CD4-positive, alpha-beta T cell treated with Interleukin-4 for 4 hours (primary cell): ENCODE results near the gene ADAM8.
"Not testable (repeated sequence)": the region's sequence is repeated elsewhere in the genome, so short reads cannot be mapped to it uniquely, and the experiment has no call there.

Source experiments
- DNase-seq: peaks from one replicate; pipeline ENCODE4 v3.0.0-alpha.2; 2020

The ADAM8 gene

DNA sequence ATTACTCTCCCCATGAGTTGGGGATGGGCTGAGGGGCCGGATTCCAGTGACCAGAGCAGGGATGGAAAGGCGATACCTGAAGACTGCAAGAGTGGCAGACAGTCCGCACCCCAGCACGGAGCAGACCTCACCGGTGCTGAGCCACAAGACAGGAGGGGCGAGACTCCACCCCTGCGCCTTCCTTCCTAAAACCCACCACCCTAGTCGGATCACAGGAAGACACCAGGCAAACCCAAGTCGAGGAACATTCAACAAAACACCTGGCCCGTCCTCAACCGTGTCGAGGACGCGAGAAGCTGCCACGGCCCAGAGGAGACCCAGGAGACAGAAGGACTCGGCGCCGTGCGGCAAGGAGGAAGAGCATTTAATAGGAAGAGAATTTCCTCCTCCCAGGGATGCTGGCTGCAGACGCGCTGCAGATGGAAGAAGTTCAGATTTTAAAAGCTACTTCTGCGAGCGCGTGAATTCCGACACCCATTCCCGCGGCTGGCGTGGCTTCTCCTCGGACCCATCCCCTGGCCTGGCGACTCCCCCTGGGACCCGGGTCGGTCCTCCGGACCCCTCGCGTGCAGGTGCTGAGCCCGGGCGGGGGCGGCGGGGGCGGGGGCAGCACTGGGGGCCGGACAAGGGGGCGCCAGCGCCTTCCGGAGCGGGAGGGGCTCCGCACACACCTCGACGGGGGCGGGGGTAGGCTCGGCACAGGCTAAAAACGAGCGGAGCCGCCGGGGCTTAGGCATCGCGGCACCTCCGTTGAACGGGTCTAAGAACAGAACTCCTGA, 47.2 kb downstream of the ADAM8 start:
- no peak for DNase-seq

DNA sequence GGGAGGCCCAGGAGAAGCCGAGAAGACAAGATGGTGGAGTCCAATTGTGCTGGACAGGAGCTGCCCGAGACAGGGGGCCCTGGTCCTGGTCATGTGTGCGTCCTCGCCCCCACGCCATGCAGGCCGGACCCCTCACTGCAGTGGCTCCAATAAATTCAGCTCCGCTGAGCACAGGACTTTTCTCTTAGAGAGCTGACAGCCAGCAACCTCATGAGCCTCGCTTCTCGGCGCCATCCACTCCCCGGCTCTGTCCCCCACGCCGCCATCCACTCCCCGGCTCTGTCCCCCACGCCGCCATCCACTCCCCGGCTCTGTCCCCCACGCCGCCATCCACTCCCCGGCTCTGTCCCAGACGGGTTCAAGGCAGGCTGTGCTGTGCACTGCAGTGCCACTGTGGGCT, 49.4 kb downstream of the ADAM8 start:
- no peak for DNase-seq

DNA sequence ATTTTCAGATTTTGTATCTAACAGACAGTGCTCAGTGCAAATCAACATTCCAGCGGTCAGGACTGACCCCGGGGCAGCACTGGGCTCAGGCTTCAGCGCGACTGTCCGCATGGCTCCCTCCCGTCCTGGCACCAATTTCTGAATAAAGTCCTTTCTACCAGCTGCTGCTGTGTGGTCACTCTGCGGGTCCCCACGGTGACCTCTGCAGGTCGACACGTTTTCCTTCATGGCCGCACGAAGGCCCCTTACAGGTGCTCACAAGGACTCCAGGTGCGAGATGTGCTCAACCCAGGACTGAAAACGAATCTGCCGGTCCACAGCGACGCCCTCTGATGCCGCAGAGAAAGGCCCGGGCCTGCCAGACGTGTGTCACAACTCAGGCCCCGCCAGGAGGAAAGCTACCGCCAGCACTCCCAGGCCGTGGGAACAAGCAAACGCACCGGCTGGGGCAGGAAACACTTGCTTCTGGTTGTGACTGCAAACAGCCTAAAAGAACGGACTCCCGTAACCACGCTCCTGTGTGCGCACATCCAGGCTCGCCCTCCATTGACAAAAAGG, 50.3 kb downstream of the ADAM8 start:
- no peak for DNase-seq

DNA sequence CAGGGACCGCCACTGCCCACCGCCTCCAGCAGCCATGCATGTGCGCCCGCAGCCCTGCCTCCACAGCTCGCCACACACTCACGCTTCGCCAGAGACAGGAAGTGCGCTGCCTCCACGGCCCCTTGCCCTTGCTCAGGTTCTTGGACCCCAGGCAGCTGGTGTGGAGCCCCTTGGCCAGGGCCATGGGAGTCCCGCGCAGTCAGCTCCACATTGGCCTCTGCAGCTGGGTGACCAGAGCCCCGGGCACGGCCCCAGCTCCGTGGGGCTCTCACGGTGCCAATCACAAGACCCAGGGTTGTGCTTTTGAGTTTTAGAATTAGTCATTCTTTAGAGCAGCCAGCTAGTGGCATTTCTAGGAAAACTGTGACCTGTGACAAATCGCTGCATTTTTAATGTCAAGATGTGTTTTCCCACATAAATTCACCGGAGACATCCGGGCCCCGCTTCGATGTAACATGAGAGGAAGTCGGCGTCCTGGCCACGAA, 50.9 kb downstream of the ADAM8 start:
- DNase-seq: no peak

DNA sequence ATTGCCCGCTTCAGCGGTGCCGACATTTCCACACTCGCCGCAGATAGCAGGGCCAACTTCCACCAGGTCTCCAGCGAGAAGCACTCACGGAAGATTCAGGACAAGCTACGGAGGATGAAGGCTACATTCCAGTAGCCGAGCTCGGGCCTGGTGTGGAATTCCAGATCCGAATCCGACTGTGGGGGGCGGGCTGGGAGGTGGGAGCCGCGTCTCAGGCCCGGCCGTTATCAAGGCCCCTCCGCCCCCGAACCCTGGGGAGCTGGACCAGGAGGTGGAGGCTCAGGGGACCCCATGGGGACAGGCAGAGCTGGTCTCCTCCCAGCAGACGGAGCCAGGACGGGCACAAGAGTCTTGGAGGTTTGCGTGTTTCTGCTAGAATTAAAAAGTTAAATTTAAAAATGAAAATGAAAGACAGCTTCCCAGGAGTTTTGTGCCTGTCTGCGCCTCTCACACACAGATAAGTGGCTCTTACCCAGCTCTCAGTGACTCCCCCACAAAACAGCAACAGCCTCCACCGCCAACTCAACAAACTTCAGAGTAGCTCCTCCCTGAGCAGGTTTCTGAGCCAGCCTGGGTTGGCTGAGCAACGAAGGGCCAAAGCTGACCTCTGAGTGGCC, 51.8 kb downstream of the ADAM8 start:
- no peak for DNase-seq

DNA sequence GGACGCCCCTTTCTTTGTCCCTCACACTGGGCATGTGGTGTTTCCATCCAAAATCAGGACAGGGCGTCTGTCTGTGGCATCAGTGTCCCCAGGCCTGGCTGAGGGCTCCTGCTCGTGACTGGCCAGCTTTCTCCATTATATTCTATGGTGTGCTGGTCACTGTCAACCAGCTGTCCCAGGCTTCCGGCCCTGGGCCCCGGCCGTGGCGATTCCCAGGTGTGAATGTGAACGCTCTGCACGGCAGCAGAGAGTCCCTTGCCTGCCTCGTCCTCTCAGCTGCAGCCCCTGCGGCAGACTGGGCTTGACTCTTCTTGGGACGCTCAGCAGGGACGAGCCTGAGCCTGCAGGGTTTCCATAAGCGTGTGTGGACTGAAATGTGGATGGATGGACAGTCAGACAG, 52.6 kb downstream of the ADAM8 start:
- no peak for DNase-seq

DNA sequence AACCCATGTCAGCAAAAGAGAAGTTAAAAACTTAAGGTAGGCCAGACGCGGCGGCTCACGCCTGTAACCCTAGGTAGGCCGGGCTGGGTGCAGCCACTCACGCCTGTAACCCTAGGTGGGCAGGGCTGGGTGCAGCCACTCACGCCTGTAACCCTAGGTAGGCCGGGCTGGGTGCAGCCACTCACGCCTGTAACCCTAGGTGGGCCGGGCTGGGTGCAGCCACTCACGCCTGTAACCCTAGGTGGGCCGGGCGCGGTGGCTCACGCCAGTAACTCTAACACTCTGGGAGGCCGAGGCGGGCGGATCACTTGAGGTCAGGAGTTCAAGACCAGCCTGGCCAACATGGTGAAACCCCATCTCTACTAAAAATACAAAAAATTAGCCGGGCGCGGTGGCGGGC, 54.9 kb downstream of the ADAM8 start:
- not testable (repeated sequence) for DNase-seq

DNA sequence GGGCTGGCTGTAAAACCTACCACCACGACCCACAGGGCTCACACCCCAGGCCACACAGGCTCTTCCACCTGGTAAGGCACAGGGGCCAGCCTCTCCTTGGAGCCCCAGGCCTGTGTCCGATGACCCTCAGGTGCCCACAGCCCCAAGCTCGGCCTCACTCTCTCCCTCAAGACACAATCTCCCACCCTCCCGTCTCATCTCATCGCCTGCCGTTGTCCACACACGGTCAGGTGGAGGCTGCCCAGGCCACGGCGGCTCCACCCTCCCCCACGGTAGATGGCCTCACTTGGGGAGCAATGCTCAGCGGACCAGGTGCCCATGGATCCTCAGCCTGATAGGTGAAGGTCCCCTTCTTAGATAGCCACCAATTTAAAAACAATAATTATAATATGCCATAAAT, 55.3 kb downstream of the ADAM8 start:
- DNase-seq: no peak

DNA sequence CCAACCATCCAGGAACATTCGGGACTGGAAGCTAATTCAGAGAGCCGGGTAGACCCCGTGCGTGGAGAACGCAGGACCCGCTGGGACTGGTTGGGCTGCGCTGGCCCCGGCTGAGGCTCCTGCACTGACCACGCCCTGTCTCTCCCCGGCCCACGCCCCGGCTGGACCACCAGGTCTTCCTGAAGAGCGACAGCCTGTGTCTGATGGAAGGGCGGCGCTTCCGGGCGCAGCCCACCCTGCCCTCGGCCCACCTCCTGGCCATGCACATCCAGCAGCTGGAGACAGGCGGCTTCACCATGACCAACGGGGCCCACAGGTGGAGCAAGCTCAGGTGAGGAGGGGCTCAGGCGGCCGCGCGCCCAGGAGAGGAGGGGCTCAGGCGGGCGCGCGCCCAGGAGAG, 56.9 kb downstream of the ADAM8 start:
- DNase-seq: no peak

DNA sequence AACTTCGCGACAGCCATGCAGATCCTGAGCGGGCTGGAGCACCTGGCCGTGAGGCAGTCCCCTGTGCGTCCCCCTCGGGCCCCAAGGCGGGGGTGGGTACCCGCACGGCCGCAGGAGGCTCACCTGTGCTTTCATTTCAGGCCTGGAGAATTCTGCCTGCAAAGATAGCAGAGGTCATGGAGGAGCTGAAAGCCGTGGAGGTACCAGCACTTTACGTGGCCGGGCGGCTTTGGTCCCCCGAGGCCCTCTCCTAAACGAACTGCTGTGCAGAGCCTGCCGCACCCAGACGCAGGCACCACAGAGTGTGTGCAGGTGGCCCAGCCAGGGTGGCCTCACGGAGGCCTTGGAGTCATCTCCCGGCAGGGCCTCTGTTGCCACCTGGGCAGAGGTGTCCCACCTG, 57.8 kb downstream of the ADAM8 start:
- DNase-seq: no peak

DNA sequence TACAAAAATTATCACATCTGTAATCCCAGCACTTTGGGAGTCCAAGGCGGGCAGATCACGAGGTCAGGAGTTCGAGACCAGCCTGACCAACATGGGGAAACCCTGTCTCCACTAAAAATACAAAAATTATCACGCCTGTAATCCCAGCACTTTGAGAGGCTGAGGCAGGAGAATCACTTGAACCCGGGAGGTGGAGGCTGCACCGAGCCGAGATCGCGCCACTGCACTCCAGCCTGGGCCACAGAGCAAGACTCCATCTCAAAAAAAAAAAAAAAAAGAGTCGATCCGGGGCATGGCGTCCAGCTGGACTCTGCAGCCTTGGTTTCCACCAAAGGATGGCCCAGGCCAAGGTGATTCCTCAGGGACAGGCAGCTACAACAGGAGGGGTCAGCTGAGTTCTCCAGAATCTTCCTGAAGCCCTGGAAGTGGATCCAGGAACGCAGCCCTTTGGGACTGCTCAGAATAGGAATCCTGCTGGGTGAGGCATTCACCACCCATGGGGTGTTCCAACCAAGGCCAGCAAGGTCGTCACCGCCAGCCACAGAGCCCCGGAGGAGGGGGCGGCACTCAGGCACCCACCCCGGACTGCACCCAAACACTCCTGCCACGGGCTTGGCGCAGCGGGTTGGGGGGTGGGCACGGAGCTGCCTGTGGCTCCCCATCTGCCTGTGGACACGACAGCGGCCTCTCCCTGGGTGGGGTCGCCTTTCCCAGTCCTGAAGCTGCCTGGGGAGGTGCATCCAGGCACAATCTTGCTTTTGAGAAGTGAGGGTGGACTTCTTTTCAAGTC, 58.7 kb downstream of the ADAM8 start:
- DNase-seq: no peak

DNA sequence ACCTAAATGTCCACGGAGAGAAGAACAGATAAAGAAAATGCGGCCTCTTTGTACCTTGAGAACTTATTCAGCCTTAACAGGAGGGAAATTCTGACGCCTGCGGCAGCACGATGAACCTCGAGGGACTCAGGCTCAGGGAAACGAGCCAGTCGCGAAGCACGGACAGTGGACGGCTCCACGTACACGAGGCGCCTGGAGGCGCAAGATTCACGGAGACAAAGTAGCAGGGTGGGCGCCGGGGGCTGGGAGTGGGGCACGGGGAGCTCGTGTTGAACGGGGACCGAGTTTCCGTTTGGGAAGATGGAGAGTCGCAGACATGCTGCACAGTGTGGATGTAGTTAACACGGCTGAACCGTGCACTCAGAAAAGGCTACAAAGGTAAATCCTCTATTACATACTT, 59.9 kb downstream of the ADAM8 start:
- DNase-seq: no peak

DNA sequence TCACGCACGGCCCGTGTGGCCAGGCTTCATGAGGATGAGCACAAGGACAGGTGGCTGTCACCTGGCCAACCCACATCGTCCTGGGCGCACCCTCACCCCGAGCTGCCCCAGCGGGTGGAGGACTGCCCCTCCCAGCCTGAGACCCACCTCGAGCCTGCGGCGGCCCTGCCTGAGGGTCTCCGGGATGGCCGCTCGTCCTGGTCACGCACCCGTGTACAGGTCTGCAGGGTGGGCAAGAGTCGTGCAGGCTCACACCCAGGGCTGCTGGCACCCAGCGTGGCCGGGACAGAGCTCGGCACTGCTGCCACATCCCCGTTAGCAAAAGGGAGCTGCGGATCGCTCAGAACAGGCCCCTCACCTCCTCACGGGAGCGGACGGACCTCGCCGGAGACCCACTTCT, 61.1 kb downstream of the ADAM8 start:
- DNase-seq: no peak

DNA sequence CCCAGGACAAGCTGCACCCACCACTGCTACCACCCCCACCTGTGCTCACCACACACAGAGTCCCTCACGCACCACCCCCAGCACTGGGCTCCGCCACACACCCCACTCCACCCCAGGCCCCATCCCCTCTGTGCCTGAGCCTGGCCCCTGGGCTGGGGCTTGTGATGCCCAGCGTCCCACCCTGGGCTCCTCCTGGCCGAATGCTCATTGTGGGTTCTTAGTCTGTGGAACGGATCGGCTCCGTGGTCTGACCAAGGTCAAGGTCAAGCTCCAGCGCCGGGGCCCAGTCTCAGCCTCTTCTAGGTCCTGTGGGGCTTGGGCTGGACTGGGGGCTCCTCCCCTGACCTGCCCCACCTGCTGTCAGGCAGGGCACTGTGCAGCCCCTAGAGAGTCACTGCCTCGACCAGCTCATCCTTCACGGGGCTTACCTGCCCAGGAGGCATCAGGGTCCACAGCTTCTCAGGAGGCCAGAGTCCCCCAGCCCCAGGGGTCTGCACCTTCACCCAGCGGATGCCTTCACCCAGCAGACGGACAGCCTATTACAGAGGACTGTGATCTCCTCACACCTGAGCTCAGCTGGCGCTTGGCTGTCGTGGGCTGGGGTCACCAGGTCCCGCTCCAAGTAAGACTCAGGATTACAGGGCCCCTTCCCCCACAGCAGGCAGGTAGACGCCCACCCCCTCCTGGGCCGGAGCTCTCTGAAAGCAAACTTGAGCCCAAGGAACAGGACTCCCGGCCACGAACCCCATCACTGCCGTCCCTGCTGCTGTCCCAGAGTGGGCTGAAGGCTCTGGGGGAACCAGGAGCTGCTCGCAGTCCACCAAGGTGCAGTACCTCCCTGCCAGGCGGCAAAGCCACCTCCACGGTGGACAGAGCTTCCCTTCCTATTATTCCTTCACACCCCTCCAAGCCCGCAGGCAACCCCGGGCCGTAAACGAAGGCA, 61.9 kb downstream of the ADAM8 start:
- no peak for DNase-seq

DNA sequence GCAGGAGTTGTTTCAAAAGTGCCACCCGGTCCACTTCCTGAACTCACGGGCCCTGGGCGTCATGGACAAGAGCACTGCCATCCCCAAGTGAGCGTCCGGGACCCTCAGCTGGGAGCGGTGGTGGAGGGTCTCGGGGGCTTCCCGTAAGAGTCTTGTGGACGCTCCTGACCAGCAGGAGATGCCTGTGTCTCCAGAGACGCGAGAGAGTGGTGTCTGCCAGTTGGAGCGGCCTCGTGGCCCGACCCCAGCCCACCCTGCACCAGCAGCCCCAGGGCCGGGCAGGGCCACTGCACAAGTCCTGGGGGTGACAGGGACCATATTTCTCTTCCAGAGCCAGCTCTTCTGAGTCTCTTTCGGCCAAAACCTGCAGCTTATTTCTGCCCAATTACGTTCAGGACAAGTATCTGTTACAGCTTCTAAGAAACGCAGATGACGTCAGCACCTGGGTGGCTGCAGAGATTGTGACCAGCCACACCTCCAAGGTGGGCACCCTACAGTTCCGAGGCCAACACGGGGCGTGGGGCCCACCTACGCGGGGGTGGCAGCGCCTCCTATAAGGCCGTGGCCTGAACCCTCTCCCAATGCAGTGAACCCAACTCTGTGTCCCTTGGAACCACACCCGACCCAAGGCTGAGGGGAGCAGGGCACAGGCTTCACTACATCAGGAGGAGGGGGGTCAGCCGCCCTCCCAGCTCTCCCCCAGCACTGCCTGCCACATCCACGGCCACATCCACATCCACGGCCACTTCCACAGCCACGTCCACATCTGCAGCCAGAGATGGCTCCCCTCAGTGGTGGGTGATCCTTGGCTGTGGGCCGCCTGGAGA, 62.8 kb downstream of the ADAM8 start:
- no peak for DNase-seq

DNA sequence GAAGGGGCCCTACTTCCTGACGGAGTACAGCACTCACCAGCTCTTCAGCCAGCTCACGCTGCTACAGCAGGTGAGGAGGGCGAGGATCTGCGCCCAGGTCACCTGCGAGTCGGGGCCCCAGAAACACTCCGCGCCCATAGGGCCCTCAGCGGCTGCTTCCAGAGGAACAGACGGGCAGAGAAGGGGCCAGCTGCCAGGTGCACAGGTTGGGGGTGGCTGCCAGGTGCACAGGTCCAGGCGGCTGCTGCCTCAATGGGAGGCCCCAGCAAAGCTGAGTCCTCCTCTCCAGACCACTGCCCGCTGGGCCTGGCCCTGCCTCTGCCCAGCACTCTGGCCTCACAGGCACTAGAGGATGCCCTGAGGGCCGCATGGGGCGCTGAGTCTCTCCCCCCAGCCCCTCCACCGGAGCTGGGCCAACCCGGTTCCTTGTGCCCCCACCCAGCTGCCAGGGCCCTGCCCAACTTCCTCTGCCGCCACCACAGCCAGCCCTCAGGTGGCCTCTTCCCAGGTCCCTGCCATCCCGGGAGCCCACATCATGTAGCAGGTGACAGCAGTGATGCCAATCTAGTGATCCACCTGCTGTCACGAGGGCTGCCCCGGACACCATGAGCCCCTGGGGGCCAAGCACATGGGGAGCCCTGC, 63.7 kb downstream of the ADAM8 start:
- no peak for DNase-seq
